GM15510 (cell line): ENCODE measurements around the gene PACSIN2.

Source experiments
- POLR2A ChIP-seq: IDR thresholded peaks from 3 replicates; pipeline ENCODE4 v1.6.1; 2011; ENCODE audit warnings: borderline replicate concordance; ENCODE audit not compliant: insufficient read length; ENCODE audit errors: extremely low read depth

The PACSIN2 gene

GRCh38 chr22:42902875-42903510 is 112.0 kb downstream of the PACSIN2 start:
- TF ChIP-seq POLR2A = no peak

- no peak for TF ChIP-seq POLR2A
Measured at GRCh38 chr22:42901790-42902508, 113.0 kb downstream of the PACSIN2 start.

- no peak for TF ChIP-seq POLR2A
Measured at GRCh38 chr22:42897960-42898359, 117.0 kb downstream of the PACSIN2 start.

- TF ChIP-seq POLR2A = no peak
Measured at GRCh38 chr22:42895541-42895981, 119.4 kb downstream of the PACSIN2 start.

- no peak for TF ChIP-seq POLR2A
Measured at GRCh38 chr22:42895087-42895486, 119.9 kb downstream of the PACSIN2 start.

DNA sequence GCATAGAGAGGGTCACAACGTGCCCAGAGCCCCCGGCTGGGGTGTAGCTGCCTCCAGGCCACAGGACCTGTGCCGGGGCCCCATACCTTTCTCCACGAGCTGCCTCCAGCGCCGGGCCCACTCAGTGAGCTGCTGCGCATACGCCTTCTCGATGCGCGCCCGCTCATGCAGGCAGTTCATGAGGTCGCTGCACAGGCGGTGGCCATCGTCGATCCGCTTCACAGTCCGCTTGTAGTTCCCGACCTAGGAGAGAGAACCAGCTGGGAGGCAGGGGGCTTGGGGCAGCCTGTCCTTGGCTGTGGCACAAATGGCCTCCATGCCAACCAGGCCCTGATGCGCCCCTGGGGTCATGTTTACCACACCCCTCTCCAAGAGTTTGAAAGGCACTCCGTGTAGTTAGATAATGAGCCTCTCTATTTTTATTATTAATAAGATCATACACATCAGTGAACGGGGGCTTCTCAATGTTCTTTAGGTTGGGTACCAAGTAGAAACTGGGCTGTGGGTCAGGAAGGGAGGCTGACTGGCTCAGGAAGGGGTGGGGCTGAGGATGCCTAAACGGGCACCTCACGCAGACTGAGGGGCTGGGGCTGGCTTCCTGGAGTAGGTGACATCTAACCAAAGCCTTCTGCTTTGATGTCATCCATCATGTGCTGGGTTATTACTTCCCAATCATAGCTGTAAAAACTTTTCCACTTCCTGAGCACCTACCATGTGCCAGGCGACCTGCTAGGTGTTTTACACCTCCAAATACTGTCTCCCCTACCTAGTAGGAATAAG is 121.4 kb downstream of the PACSIN2 start:
- no peak for TF ChIP-seq POLR2A

DNA sequence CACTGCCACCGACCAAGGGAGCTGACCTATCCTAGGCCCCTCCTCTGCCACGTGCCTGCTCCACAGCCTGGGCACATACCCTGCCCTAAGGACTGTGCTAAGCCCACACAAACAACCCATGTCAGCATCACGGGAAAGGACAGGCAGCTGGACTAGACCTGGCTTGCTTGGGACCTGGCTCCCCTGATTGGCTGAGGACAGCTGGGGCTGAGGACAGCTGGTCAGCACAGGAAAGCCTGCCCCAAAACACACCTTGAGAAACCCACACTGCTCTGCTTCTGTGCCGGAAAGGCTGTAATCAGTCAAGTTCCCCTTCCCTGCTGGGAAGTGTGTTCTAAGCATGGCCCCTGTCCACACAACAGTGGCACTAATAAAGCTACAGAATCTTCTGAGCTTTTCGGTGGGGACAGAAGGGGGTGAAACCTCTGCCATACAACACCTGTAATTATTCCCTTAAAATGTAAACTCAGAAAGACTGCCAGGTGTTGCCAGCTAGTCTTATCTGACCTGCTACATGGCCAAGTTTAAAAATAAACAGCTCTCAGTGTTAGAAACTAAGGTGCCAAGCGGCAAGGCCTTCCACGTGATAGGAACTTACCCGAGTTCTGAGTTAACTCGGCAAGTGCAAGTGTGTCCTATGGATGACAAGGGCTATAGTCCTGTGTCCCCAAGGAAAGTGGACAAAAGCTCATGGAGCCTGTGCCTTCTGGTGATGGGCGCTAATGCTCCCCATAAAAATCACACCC is 122.2 kb downstream of the PACSIN2 start:
- no peak for TF ChIP-seq POLR2A

GRCh38 chr22:42892156-42892555 is 122.8 kb downstream of the PACSIN2 start:
- no peak for TF ChIP-seq POLR2A

DNA sequence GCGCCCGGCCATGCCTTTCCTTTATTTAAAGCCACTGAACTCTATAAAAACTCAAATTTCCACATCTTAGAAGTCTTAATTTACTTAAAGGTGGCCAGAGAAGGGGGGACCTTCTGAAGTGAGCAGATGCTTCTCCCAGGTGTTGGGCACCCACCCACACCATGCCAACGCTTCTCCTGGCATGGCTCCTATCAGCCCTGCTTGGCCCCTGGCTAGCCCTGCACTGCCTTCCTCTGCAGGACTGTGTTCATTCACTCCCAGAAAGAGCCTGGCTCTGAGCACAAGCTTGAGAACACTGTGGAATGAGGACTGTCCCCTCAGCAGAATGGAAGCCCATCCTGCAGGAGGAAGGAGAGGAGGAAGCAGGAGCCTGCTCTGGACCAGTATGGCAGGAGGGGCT is 123.3 kb downstream of the PACSIN2 start:
- no peak for TF ChIP-seq POLR2A

- no peak for TF ChIP-seq POLR2A
Measured at GRCh38 chr22:42891008-42891407, 123.9 kb downstream of the PACSIN2 start.

GRCh38 chr22:42889304-42889703 is 125.6 kb downstream of the PACSIN2 start:
- no peak for TF ChIP-seq POLR2A

GRCh38 chr22:42887523-42888507 is 127.1 kb downstream of the PACSIN2 start:
- no peak for TF ChIP-seq POLR2A

DNA sequence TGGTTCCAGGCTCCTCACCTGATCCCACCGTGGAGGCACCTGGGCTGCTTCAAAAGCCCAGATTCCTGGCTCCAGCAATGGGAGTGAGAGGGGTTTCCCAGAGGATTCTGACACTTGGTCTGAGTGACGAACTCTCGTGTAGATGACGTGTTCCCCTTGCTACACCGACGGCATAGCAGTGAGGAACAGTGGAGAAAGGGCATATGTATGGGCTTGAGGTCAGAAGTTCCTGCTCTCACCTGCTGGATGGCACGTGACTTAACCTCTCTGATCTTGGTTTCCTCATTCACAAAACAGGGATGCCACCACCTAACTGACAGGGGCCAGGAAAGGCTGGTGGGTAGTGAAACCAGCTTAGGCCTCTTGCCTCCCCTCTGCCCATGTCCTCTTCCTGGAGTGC is 127.8 kb downstream of the PACSIN2 start:
- no peak for TF ChIP-seq POLR2A

GRCh38 chr22:42885446-42885845 is 129.5 kb downstream of the PACSIN2 start:
- no peak for TF ChIP-seq POLR2A

GRCh38 chr22:42884616-42885375 is 130.2 kb downstream of the PACSIN2 start:
- TF ChIP-seq POLR2A = no peak
